IMR-90 (cell line): Measurements from ENCODE around the gene METTL27. TPM values are rescaled to one million over a fixed set of nuclear protein-coding genes. Genes with fewer than 3 reads are reported as not detected.

Experiments
- ATAC-seq: fragments of 200-7000 bp; cut with Tn5 transposase; 2 replicates; pipeline ENCODE4 v1.9.1; 2020; ENCODE audit warnings: low read depth, mild to moderate bottlenecking, moderate library complexity
- BruUV-seq: library from RNA; stranded (reverse); fragments of 400-500 nt; replicated peaks from 2 replicates; lab custom pipeline; 2021; lab: Mats Ljungman, UMichigan
- CTCF ChIA-PET: fragments of 300-600 bp; formaldehyde crosslinking; extraction: SDS; loops from one replicate; lab custom pipeline; 2021; ENCODE audit warnings: antibody characterized with exemption; lab: Yijun Ruan, JAX
- POLR2A ChIA-PET: fragments of 300-600 bp; sonication (Branson Sonifier 250); formaldehyde crosslinking; loops from one replicate; lab custom pipeline; 2022; ENCODE audit warnings: antibody characterized with exemption; ENCODE audit not compliant: unreplicated experiment; lab: Charles Lee
- DNase-seq: peaks from one replicate; pipeline ENCODE4 v3.0.0; 2013
- H2AFZ ChIP-seq: replicated peaks from 2 replicates; pipeline ENCODE3; 2013; ENCODE audit warnings: low read length, mild to moderate bottlenecking; ENCODE audit not compliant: poor library complexity
- H2AK5ac ChIP-seq: 2 replicates; pipeline ENCODE4 v1.6.1; 2013; ENCODE audit warnings: low read depth, low read length, inconsistent platforms
- H2AK9ac ChIP-seq: replicated peaks from 2 replicates; pipeline ENCODE3; 2013; ENCODE audit warnings: mild to moderate bottlenecking, low read depth, low read length, moderate library complexity; ENCODE audit not compliant: poor library complexity
- H2BK120ac ChIP-seq: 2 replicates; pipeline ENCODE4 v1.6.1; 2013; ENCODE audit warnings: low read depth, low read length, inconsistent platforms
- H2BK15ac ChIP-seq: 3 replicates; pipeline ENCODE4 v1.6.1; 2013; ENCODE audit warnings: low read depth, low read length, inconsistent platforms
- H2BK20ac ChIP-seq: 2 replicates; pipeline ENCODE4 v1.6.1; 2013; ENCODE audit warnings: low read depth, mild to moderate bottlenecking, inconsistent platforms, low read length, moderate library complexity
- H2BK5ac ChIP-seq: 2 replicates; pipeline ENCODE4 v1.6.1; 2013; ENCODE audit warnings: mild to moderate bottlenecking, low read depth, low read length, inconsistent platforms; ENCODE audit not compliant: poor library complexity, severe bottlenecking
- H3K14ac ChIP-seq: replicated peaks from 2 replicates; pipeline ENCODE4 v1.6.1; 2013; ENCODE audit warnings: low read depth, low read length, inconsistent platforms
- H3K18ac ChIP-seq: 2 replicates; pipeline ENCODE4 v1.6.1; 2013; ENCODE audit warnings: low read depth, low read length, control low read depth
- H3K23ac ChIP-seq: 2 replicates; pipeline ENCODE4 v1.6.1; 2013; ENCODE audit warnings: low read depth, low read length, inconsistent platforms
- H3K27ac ChIP-seq: 2 replicates; pipeline ENCODE4 v1.5.1; 2013; ENCODE audit warnings: mild to moderate bottlenecking, control low read depth, low read length; ENCODE audit not compliant: insufficient read depth
- H3K27me3 ChIP-seq: 2 replicates; pipeline ENCODE4 v1.6.1; 2013; ENCODE audit warnings: low read length; ENCODE audit not compliant: control insufficient read depth, insufficient read depth
- H3K36me3 ChIP-seq: 2 replicates; pipeline ENCODE4 v1.6.1; 2013; ENCODE audit warnings: low read length, mixed read lengths; ENCODE audit not compliant: control insufficient read depth, insufficient read depth
- H3K4ac ChIP-seq: 2 replicates; pipeline ENCODE4 v1.6.1; 2013; ENCODE audit warnings: low read depth, low read length, inconsistent platforms
- H3K4me1 ChIP-seq: 2 replicates; pipeline ENCODE4 v1.6.1; 2013; ENCODE audit warnings: low read length, mixed read lengths; ENCODE audit not compliant: control insufficient read depth, insufficient read depth
- H3K4me2 ChIP-seq: 2 replicates; pipeline ENCODE4 v1.6.1; 2013; ENCODE audit warnings: low read depth, mild to moderate bottlenecking, control low read depth, low read length, moderate library complexity
- H3K4me3 ChIP-seq: 2 replicates; pipeline ENCODE4 v1.5.1; 2013; ENCODE audit warnings: low read depth, mild to moderate bottlenecking, control low read depth, low read length, moderate library complexity; ENCODE audit not compliant: insufficient read depth
- H3K56ac ChIP-seq: 2 replicates; pipeline ENCODE4 v1.6.1; 2013; ENCODE audit warnings: low read length, inconsistent platforms; ENCODE audit not compliant: insufficient read depth; ENCODE audit errors: extremely low read depth
- H3K79me1 ChIP-seq, 2 experiments: 2 replicates each; pipeline ENCODE4 v1.6.1; 2013; ENCODE audit warnings: low read length in 2 of 2, inconsistent platforms in 1 of 2, low read depth in 1 of 2
- H3K9ac ChIP-seq: 2 replicates; pipeline ENCODE4 v1.6.1; 2013; ENCODE audit warnings: low read depth, low read length, control low read depth
- H3K9me1 ChIP-seq: 2 replicates; pipeline ENCODE4 v1.6.1; 2013; ENCODE audit warnings: low read length, inconsistent platforms; ENCODE audit not compliant: insufficient read depth
- H3K9me3 ChIP-seq: 2 replicates; pipeline ENCODE4 v1.6.1; 2013; ENCODE audit warnings: low read length; ENCODE audit not compliant: control insufficient read depth, insufficient read depth
- H4K20me1 ChIP-seq: 2 replicates; pipeline ENCODE4 v1.6.1; 2013; ENCODE audit warnings: low read length, inconsistent platforms; ENCODE audit not compliant: insufficient read depth
- H4K5ac ChIP-seq: 2 replicates; pipeline ENCODE4 v1.6.1; 2013; ENCODE audit warnings: mild to moderate bottlenecking, low read depth, low read length, control low read depth
- H4K8ac ChIP-seq, 2 experiments: 2 replicates each; pipeline ENCODE4 v1.6.1; 2013; ENCODE audit warnings: low read depth in 2 of 2, low read length in 2 of 2, control low read depth in 1 of 2, inconsistent platforms in 1 of 2
- H4K91ac ChIP-seq: 2 replicates; pipeline ENCODE4 v1.6.1; 2013; ENCODE audit warnings: low read depth, low read length, inconsistent platforms; ENCODE audit not compliant: insufficient read depth
- BHLHE40 ChIP-seq: fragments of 150-350 bp; IDR thresholded peaks from 2 replicates; pipeline ENCODE4 v1.6.1; 2016; ENCODE audit warnings: mild to moderate bottlenecking, low read depth, low read length
- CTCF ChIP-seq: conservative IDR thresholded peaks from 2 replicates; pipeline ENCODE4 v1.5.1; 2012; ENCODE audit warnings: mild to moderate bottlenecking, low read depth, low read length, improper control_type of control experiment
- FOS ChIP-seq: fragments of 150-350 bp; IDR thresholded peaks from 2 replicates; pipeline ENCODE4 v1.6.1; 2016; ENCODE audit warnings: low read depth, low read length
- MAFK ChIP-seq: IDR thresholded peaks from 2 replicates; pipeline ENCODE4 v1.6.1; 2012; ENCODE audit warnings: low read depth, low read length, improper control_type of control experiment
- MXI1 ChIP-seq: IDR thresholded peaks from 2 replicates; pipeline ENCODE4 v1.6.1; 2012; ENCODE audit warnings: low read depth, mild to moderate bottlenecking, low read length, moderate library complexity, borderline replicate concordance
- NFE2L2 ChIP-seq: fragments of 150-350 bp; IDR thresholded peaks from 2 replicates; pipeline ENCODE4 v1.6.1; 2016; ENCODE audit warnings: low read depth, mild to moderate bottlenecking, low read length
- POLR2A ChIP-seq: IDR thresholded peaks from 2 replicates; pipeline ENCODE4 v1.6.1; 2012; ENCODE audit warnings: mild to moderate bottlenecking, low read depth, low read length
- WGBS, 2 experiments: methylation state at CpG; one replicate each; pipeline versions ENCODE4 v1.1.5 to v1.1.7; 2013; ENCODE audit warnings: missing lambda C conversion rate in 2 of 2; ENCODE audit not compliant: insufficient read length in 1 of 2; ENCODE audit errors: extremely low coverage in 2 of 2; 5-methylcytosine and 5-hydroxymethylcytosine counted together
- dilution Hi-C: fragments of 300-500 bp; cut with HindIII; formaldehyde crosslinking; loops from one replicate; pipeline ENCODE4 v1.14.3; 2018; ENCODE audit warnings: low sequenced_read_pairs; ENCODE audit not compliant: unreplicated experiment
- in situ Hi-C: fragments of 300-500 bp; cut with MboI; formaldehyde crosslinking; loops from 3 replicates; pipeline ENCODE4 v1.14.3; 2019; ENCODE audit warnings: low sequenced_read_pairs, inconsistent platforms, mixed read lengths
- intact Hi-C: fragments of 100-400 bp; cut with micrococcal nuclease; formaldehyde crosslinking; loops from 2 replicates; pipeline ENCODE4 v1.10.0; 2022
- polyA plus RNA-seq, 3 experiments: library from polyadenylated mRNA; depleted of rRNA; stranded (reverse); fragments of >200 nt; gene quantifications; 2 replicates each; pipeline ENCODE4 v1.2.3, GENCODE V29; 2012; ENCODE audit warnings: low replicate concordance in 1 of 3
- total RNA-seq: library from RNA; depleted of rRNA; stranded (reverse); fragments of >200 nt; gene quantifications from 2 replicates; pipeline ENCODE4 v1.2.3, GENCODE V29; 2012

The METTL27 gene
- total and polyA plus RNA-seq, 2 of the 4 experiments (the other 2 are of a cell fraction): 2.3 to 4.3 TPM

- Histone ChIP-seq H3K56ac (peak overlapping the region; percentile 30; the same call in 1 of the 2 replicates), H3K18ac (peak overlapping the region; percentile 20; the same call in 1 of the 2 replicates), H3K9ac (no peak overlapping the region), H4K91ac (peak overlapping the region; percentile 92), H2AK9ac (peak overlapping the region; percentile 99), H3K36me3 (no peaks in the 10 kb centered on the region), H3K27me3 (no peaks in the 10 kb centered on the region), H3K9me1 (peaks cover 18% of the 10 kb centered on the region), H3K4me3 (no peak overlapping the region), H4K8ac (peak overlapping the region; percentile 47 to 82), H2BK15ac (peak overlapping the region; percentile 72; the same call in 2 of the 3 replicates), H3K4ac (peak overlapping the region; percentile 92), H2BK5ac (peak overlapping the region; percentile 75), H3K23ac (peak overlapping the region; percentile 71), H3K4me2 (peak overlapping the region; percentile 32), H3K14ac (peak overlapping the region; percentile 80), H2BK120ac (peak overlapping the region; percentile 93), H2AK5ac (peak overlapping the region; percentile 83), H3K4me1 (peaks cover 10% of the 10 kb centered on the region), H3K9me3 (no peaks in the 10 kb centered on the region), H3K27ac (peak overlapping the region; percentile 35; the same call in 1 of the 2 replicates), H2BK20ac (peak overlapping the region; percentile 98), H2AFZ (peak overlapping the region; percentile 92), H4K20me1 (no peaks in the 10 kb centered on the region), H3K79me1 (no peaks in the 10 kb centered on the region), H4K5ac (peak overlapping the region; percentile 7; the same call in 1 of the 2 replicates)
- dilution Hi-C loops: no loop called here
- TF ChIP-seq FOS (peak; percentile 97), CTCF (no peak), MXI1 (peak; percentile 82; the same call in 1 of the 2 replicates), NFE2L2 (peak; percentile 61; the same call in 1 of the 2 replicates), MAFK (peak; percentile 48; the same call in 1 of the 2 replicates), BHLHE40 (peak; percentile 76), POLR2A (no peak)
- peak; percentile 96 for ATAC-seq
- in situ Hi-C loops: no loop called here
- BruUV-seq: no TSS peak
- intact Hi-C loops: no loop called here
- ChIA-PET POLR2A (no interaction called here), CTCF (interaction anchor here (1.1 to 2.8 kb wide), 2 partner anchors 11 to 384 kb away, joined by 4 to 10 read pairs; no protein-coding TSS in a partner anchor)
- DNase-seq: peak; percentile 97
- WGBS, 2 experiments: 2% methylated on average over 9 of the region's 15 CpGs; no CpG with 5 or more reads in 1 of the 2 experiments
These were observed 19.8 kb downstream of the METTL27 start for GRCh38 chr7:73822319-73823173.
